NK-92 (cell line): ENCODE measurements around the gene MED15.
"Not testable (repeated sequence)": the region's sequence is repeated elsewhere in the genome, so short reads cannot be mapped to it uniquely, and the experiment has no call there.

Experiments
- DNase-seq: peaks from one replicate; lab custom pipeline; 2025; ENCODE audit not compliant: unreplicated experiment; lab: John Stamatoyannopoulos, UW

MED15 gene

DNA sequence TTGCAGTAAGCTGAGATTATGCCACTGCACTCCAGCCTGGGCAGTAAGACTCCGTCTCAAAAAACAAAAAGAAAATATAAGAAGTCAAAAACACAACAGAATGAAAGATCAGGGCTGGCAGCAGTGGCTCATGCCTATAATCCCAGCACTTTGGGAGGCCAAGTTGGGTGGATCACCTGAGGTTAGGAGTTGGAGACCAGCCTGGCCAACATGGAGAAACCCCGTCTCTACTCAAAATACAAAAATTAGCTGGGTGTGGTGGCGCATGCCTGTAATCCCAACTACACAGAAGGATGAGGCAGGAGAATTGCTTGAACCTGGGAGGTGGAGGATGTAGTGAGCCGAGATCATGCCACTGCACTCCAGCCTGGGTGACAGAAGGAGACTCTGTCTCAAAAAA, 87.1 kb downstream of the MED15 start:
- not testable (repeated sequence) for DNase-seq

DNA sequence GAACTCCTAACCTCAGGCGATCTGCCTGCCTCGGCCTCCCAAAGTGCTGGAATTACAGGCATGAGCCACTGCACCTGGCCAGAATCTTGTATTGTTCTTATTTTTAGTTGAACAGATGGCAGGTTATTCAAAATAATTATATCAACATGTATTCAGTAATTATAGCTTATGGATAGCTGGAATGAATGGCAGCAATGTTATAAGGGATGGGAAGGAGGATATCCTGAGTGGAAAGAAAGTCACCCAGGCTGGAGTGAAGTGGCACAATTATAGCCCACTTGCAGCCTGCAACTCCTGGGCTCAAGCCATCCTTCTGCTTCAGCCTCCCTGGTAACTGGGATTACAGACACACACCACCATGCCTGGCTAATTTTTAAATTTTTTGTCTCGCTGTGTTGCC, 88.1 kb downstream of the MED15 start:
- no peak for DNase-seq

DNA sequence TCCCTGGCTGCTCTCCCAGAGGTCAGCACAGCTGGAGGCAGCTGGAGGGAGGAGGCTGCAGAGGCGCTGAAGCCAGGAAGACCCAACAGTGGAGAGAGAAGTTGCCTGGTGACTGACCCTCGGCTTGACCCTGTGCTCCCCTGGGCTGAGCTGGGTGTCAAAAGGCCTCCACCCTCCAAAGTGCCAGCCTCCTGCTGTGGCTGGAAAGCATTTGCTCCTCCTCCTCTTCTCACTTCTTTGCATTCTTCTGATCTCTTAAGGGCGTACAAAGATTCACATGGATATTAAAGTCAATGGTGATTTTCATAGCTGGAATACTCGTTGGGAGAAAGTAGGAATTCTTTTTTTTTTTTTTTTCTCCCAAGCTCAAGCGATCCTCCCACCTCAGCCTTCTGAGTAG, 91.7 kb downstream of the MED15 start:
- DNase-seq: no peak

DNA sequence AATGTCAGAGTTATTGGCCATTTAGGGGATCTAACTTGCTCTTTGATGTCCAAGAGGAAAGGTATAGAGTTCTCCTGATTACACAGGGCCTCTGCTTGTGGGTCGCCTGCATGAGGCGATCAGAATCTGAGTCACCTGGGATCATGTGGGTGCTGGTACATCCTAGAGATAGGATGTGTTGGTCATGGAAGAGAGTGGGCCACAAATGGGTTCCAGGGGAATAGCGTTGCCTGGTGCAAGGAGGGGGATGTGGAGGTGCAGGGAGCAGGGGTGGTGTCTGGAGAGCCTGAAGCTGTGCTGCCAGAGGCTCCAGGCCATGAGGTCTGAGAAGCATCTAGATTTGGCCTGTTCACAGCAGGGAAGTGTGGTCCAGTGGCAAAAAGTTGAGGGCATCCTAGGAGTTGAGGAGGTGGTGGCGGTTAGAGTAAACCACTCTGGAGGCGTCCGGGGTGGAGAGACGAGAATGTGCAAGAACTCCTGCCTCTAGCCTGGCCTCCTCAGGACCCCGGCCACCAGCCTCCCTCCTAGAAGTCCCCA, 92.8 kb downstream of the MED15 start:
- no peak for DNase-seq

DNA sequence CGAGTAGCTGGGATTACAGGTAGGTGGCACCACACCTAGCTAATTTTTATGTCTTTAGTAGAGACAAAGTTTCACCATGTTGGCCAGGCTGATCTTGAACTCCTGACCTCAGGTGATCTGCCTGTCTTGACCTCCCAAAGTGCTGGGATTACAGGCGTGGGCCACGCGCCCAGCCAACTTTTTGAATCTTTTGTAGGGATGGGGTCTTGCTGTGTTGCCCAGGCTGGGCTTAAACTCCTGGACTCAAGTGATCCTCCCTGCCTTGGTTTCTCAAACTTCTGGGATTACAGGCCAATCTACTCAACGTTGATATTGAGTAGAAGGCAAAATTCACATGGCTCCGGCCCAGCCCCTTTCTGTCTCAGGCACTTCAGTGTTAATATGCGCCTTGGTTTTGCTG, 93.9 kb downstream of the MED15 start:
- no peak for DNase-seq

DNA sequence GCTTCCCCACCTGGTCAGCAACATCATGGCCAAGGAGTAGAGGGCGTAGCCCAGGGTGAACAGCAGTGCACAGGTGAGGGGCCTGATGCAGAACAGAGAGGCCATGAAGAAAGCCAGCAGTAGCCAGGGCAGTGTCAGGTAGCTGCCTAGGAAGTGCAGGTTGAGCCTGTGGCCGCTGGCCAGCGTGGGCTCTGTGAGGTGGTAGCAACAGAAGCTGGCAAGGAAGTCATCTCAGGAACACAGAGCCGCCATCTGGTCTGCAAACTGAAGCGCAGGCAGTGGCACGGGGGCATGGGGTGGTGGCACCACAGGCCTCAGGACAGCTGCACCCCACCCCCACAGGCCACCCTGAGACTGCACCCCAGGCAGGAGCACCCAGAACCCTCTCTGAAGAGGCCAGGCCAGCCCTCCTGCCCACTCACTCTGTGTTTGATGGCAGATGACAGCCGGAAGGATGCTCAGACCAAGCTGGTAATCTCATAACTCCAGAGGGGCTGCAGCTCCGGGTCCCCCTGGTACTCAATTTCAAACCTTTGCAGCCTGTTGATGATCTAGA, 95.3 kb downstream of the MED15 start:
- DNase-seq: no peak

DNA sequence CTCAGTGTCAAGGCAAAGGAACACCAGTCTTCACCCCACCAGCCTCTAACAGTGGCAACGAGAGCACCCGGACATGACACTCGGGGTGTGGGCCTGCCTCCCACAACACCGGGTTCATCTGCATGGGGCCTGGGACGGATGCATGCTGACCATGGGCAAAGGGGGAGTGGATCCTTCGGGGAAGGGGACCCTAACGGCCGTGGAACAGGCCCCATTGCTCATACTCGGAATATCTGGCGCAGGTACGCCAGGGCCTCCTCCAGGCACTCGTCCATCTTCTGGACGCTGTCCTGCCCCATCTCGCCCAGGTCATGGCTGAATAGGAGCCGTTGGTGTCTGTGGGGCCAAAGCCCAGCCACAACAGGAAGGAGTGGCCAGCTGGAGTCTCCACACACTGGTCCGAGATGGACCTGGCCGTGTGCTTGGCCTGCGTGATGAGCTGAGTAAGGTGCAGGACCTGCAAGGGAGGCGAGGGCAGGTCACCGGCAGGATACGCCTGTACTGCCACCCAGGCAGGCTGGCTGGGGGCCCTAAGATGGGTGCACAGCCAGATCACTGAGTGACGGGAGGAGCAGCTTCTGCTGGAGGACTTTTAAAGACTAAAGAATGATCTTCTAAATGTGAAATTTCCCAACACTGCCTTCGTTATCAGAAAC, 96.8 kb downstream of the MED15 start:
- no peak for DNase-seq

DNA sequence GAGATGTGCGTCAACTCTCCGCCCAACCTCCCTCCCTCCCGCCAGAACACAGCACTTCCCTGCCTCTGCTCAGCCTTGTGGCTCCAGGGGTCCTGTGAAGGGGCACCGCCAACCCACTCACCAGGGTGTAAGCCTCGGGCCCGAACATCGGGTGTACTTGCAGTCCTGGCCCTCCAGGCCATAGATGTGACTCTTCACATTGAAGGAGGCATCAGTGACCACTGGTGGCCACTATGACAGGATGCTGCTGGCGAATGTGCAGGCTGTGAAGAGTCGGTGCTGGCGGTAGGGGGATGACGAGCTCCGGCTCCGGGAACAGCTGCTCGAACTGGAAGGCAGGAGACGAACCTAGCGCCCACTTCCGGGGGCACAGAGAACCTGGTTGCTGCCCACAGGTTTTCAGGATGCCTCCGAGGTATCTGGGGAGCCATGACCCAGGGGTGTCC, 97.4 kb downstream of the MED15 start:
- no peak for DNase-seq

DNA sequence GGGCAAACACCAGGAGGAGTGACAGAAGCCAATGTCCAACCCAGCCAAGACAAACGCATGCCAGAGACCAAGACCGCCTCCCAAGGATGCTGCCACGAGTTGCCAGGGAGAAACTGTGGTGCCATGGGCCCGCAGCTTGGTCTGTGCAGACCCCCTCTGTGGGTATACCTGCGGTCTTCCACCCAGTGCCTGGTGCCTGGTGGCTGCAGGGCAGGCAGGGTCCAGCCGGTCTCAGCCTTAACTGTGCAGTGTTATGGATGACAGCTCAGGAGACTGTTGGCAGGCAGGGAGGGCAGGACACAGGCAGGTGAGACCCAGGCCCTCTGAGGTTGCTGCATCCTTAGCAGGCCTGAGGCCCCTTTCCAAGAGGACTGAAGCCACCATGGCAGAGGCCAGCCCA, 97.9 kb downstream of the MED15 start:
- no peak for DNase-seq

DNA sequence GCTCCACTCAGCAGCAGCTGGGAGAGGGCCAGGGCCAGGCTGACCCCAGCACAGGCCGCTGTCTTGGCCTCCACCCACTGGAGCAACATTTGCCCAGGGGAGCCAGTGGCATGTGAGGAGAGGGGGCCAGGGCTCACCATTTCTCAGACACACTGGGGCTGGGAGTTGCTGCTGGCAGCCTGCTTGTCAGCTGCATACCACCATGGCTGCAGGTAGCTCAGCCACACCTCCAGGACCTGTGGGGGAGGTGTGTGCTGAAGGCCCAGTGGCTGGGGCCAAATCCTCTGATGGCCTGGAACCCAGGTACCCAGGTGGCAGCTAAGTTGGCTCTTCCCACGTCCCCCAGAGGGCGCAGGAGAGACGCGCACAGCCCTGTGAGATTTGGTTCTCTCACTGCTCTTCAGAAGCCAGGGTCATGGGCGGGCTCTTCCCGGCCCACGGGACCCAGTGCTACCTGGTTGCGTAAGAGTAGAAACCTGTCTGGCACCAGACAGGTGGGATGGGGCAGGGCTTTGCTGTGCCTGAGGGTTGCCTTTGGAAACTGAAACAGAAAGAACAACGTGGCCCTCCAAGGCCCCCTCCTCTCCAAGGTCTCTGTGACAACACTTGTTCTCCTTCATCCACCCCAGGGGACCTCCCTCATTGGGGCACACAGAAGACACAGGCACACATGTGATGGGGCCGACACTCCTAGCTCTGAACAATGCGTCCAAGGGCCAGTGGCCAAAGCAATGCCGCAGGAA, 98.8 kb downstream of the MED15 start:
- no peak for DNase-seq

DNA sequence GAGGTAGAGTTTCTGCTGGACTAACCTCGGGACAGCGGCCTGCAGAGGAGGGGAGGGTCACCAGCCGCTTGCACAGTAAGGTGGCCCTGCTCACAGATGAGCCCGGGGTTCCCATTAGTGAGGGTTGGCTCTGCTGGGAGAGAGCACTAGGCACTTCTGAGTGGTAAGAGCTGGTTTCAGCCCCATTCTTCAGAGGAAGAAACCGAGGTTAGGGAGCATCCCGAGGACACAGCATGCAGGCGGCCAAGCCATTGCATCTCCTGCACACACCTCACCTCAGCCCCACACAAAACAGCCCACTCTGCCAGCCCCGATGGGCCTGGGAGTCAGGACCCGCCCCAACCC, 99.3 kb downstream of the MED15 start:
- no peak for DNase-seq

DNA sequence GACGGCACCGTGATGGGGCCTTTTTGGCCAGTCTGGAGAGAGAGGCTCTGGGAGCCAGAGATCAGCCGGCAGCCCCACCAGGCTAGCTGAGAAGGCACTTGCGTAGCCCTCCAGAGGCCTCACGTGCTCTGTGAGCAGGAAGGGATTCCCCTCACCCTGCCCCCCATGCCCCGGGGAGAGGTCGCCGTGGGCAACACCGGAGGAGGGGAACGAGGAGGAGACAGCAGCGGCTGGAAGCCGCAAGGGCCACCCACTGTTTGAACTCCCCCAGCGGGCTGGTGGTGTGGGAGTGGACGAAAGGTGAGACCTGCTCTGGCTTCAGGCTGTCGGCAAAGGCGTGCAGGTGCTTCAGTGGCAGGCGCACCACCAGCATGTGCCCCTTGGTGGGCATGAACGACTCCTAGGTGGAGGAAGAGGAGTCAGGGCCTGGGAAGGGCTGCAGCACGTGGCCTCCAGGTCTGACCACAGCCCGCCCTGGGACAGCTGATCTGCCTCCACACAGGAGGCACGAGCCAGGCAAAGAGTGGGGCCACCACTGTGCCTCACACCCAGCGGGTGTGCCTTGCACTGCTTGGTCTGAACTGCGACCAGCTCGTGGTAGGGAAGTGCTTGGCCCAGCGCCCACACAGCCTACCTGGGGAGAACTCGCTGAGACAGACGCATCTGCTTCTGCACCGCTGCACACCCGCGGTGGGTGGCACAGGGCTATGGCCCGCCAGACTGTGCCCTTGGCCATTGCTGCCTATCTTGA, 99.9 kb downstream of the MED15 start:
- DNase-seq: no peak

DNA sequence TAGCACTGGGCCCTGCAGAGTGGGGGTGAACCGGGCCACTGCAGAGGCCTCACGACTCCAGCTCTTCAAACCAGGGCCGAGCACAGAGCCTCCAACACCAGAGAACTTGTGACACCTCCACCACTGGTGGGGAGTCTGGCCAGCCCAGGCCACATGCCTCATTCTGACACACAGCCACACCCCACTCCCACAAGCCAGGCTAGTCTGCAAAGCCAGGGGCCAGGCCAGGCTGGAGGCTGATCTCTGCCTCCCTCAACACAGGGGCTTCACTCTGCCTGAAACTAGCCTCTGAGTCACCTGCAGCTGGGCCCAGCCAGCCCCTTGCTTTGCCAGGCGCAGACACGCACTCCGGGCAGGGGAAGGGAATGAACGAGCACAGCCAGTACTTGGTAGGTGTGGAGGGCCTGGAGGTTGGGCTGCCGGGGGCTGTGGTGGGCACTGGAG, 102.9 kb downstream of the MED15 start:
- no peak for DNase-seq

DNA sequence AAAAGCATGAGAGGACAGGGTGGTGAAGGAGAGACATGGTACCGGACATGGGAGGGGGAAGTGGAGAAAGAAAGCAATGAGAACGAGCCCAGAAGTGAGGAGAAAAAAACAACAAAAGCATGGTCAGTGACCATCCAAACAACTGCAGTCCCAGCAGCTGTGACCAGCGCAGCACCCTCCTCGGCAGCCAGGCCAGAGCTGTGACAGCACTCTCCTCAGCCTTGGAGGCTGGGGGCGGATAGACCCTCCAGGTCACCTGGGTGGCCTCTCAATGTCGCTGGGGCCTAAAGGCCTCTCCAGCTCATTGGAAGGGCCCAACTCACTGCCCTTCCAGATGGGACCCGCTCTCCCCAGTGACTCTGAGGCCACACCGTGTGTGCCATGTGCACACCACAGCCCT, 103.3 kb downstream of the MED15 start:
- DNase-seq: no peak

DNA sequence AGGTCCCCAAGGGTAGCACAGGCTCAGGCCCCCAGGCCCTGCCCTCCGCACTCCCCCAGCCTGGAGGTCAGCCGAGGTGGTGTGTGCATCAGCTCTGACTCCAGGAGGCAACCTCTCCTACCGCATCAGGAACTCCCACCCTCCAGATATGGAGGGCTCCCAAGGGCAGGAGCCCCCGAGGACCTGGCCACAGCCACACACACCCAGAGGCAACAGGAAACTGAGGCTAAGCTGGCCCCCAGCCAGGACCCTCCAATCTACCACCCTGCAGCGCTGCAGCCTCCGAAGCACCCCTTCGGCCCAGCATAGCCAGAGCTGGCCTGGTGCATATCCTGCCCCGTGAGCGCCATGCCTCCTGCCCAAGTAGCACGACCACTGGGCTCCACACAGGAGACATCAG, 104.0 kb downstream of the MED15 start:
- DNase-seq: no peak

DNA sequence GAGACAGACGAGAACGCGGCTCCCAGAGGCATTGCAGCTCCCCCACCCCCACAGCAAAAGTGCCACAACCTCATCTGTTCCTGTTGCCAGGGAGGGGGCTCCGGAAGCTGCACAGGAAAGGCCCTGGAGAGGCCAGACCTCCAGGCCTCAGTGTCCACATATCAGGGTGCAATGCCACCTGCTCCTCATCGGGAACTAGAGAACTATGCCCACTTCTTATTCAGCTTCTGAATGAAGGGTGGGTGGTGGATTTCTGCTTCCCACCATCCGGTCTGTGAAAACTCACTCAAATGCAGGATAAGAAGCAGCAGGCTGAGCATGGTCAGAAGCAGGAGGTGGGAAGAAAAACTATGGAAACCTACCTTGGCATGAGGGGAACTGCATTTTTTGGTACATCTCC, 105.9 kb downstream of the MED15 start:
- DNase-seq: no peak

DNA sequence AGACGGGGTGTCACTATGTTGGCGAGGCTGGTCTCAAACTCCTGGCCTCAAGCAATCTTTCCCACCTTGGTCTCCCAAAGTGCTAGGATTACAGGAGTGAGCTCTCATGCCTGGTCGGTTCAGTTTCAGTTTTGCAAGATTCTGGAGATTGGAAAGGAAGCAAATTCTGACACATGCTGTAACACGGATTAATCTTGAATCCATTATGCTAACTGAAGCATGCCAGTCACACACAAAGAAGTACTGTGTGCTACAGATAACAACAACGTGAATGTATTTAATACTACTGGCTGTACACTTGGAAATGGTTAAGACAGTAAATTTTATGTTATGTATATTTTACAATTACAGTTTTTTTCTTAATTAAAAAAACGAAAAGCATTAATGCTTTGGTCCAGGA, 107.6 kb downstream of the MED15 start:
- no peak for DNase-seq

DNA sequence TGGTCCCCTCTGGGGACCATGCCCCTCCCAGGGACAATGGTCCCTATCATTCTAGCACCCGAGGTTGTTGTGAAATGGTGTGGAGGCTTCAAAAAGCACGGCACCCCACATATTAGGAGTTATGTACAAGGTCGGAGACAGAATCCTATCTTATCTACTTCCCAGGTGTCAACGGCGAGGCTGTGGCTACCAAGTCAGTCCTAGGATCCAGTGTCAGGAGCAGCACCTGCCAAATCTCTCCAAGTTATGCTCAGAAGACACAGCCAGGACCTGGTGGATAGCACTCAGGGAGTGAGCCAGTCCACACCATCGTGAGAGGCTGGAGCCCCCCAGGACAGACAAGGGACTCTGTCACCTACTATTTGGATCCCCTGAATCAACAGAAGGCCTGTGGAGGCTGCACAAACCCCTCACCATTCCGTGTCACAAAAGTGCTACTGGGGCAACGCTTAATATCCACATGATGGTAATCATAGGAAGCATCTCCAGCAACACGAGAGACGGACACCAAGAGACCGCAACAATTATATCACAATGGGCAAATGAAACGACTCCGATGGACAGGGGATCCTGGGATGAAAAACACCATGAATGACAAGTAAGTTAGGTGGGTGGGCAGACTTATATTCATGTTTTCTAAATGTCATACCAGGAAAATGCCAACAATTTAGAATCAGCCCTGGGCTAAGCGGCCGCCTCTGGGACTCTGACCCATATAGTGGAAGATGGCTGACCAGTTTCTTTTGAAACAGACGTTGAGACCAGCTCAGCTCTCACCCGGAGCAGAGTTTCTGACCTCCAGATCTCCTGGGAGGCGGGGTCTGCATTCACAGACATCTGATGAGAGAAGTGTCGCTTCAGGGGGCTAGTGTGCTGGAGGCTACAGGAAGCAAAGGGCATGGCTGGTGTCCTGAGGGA, 108.4 kb downstream of the MED15 start:
- DNase-seq: no peak

DNA sequence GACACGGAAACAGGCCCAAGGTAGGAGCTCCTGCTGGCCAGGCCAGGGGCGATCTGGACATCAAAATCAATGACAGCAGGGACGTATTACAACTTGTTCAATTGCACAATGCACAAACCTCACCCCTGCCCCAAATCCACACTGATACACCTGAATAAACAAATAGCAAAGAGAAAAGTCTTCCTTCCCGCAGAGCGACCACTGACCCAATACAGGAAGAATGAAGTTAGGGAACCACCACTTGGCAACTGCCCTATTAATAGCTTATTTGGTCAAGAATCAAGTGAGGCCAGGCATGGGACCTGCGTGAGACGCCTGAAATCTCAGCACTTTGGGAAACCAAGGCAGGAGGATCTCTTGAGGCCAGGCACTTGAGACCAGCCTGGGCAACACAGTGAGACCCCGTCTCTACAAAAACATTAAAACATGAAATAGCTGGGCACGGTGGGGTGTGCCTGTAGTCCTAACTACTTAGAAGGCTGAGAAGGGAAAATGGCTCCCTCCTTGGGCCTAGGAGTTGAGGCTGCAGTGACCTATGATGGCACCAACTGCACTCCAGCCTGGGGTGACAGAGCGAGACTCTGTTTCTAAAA, 109.1 kb downstream of the MED15 start:
- DNase-seq: no peak

DNA sequence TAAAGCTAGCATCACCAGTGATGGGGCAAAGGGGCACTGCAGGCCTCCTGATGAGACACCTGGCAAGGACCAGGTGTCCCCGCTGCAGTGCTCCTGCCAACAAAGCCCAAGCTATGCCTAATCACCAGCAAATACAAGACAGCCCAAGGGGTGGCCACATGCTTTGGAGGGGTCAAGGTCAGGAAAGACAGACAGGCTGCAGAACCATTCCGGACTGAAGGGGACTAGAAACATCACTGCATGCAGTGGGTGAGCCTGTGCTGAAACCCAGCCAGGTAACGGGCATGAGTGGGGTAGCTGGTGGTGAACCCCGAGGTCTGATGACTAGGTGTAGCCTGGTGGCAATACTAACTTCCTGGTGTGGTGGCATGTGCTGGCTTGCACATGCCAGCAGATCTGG, 111.1 kb downstream of the MED15 start:
- DNase-seq: no peak
